ENCODE results near the gene FLVCR2.
A peak's percentile ranks its signal among the peaks of the same experiment; 100 is the strongest.

Gene FLVCR2

DNA sequence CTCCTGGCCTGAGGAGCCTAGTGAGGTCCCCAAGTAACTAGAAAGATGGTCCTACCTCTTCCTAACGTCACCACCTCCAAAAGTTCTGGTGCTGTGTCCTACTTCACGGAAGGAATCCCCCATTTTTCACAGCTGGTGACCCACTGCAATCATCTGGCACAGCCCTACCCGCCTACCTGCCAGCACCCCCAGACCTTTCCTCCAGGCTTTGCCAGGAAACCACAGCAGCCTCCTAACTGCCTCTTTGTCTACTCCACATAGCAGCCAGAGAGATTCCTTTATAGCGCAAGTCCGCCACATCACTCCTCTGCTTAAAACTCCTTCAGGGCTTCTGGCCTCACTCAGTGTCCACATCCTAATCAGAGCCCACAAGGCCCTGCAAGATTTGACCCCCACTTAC, 13.4 kb upstream of the FLVCR2 start:
- Mint-ChIP-seq H3K4me1 (peaks cover 5% of the 10 kb centered on the region), H3K36me3 (no peaks in the 10 kb centered on the region), H3K27me3 (peaks cover 5% of the 10 kb centered on the region), H3K27ac (no peak overlapping the region), H3K4me3 (no peak overlapping the region), H3K9me3 (no peaks in the 10 kb centered on the region)
- no peak for ATAC-seq (ENCODE audit: low read depth)
- no peak for DNase-seq (ENCODE audit: low spot score in 2 of 2)

GRCh38 chr14:75566321-75566720, 12.1 kb upstream of the FLVCR2 start:
- H3K4me3 Mint-ChIP-seq, result no peak overlapping the region
- no peak overlapping the region for H3K27ac Mint-ChIP-seq
- DNase-seq (ENCODE audit: low spot score in 2 of 2) (no peak), ATAC-seq (ENCODE audit: low read depth) (no peak)
- peaks cover 2% of the 10 kb centered on the region for H3K4me1 Mint-ChIP-seq
- H3K36me3 Mint-ChIP-seq, result no peaks in the 10 kb centered on the region
- no peaks in the 10 kb centered on the region for H3K9me3 Mint-ChIP-seq
- H3K27me3 Mint-ChIP-seq, result peaks cover 5% of the 10 kb centered on the region

GRCh38 chr14:75566752-75567151, 11.7 kb upstream of the FLVCR2 start:
- Mint-ChIP-seq H3K4me1 (peaks cover 2% of the 10 kb centered on the region), H3K36me3 (no peaks in the 10 kb centered on the region), H3K9me3 (no peaks in the 10 kb centered on the region), H3K27me3 (peaks cover 5% of the 10 kb centered on the region), H3K27ac (no peak overlapping the region), H3K4me3 (no peak overlapping the region)
- DNase-seq (ENCODE audit: low spot score in 2 of 2) (no peak), ATAC-seq (ENCODE audit: low read depth) (no peak)

- H3K36me3 Mint-ChIP-seq, result no peaks in the 10 kb centered on the region
- ATAC-seq (ENCODE audit: low read depth) (no peak), DNase-seq (ENCODE audit: low spot score in 2 of 2) (no peak)
- H3K4me1 Mint-ChIP-seq, result peaks cover 2% of the 10 kb centered on the region
- peaks cover 1% of the 10 kb centered on the region for H3K27me3 Mint-ChIP-seq
- no peaks in the 10 kb centered on the region for H3K9me3 Mint-ChIP-seq
- no peak overlapping the region for H3K27ac Mint-ChIP-seq
- no peak overlapping the region for H3K4me3 Mint-ChIP-seq
Measured at GRCh38 chr14:75568140-75568539, 10.3 kb upstream of the FLVCR2 start.

DNA sequence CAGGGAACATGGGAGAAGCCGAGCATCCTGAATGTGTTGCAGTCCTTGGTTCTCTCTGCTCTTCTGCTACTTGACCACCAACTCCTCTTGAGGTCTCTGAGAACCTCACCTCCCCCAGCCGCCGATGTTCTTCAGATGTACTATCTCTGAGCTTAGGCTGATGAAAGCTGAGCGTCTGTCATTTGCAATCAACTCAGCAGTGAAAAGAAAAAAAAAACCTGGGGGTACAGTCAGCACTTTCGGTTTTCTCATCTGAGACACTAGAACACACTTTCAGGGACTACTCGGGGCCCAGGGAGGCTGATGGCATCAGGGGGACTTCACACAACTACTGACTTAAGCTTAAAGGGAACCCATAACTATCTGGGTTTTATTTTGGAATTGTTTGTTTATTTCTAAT, 9.6 kb upstream of the FLVCR2 start:
- ATAC-seq (ENCODE audit: low read depth), result no peak
- no peaks in the 10 kb centered on the region for H3K36me3 Mint-ChIP-seq
- H3K4me1 Mint-ChIP-seq, result peaks cover 2% of the 10 kb centered on the region
- H3K27me3 Mint-ChIP-seq, result peaks cover 1% of the 10 kb centered on the region
- H3K9me3 Mint-ChIP-seq, result no peaks in the 10 kb centered on the region
- no peak overlapping the region for H3K4me3 Mint-ChIP-seq
- DNase-seq (ENCODE audit: low spot score in 2 of 2), result no peak
- no peak overlapping the region for H3K27ac Mint-ChIP-seq

GRCh38 chr14:75570797-75571196, 7.6 kb upstream of the FLVCR2 start:
- Mint-ChIP-seq H3K4me3 (no peak overlapping the region), H3K27ac (no peak overlapping the region), H3K27me3 (no peaks in the 10 kb centered on the region), H3K4me1 (no peaks in the 10 kb centered on the region), H3K36me3 (no peaks in the 10 kb centered on the region), H3K9me3 (no peaks in the 10 kb centered on the region)
- DNase-seq (ENCODE audit: low spot score in 2 of 2), result no peak
- ATAC-seq (ENCODE audit: low read depth), result no peak

GRCh38 chr14:75572104-75572503, 6.3 kb upstream of the FLVCR2 start:
- Mint-ChIP-seq H3K4me1 (no peaks in the 10 kb centered on the region), H3K27ac (no peak overlapping the region), H3K4me3 (no peak overlapping the region), H3K9me3 (no peaks in the 10 kb centered on the region), H3K36me3 (no peaks in the 10 kb centered on the region), H3K27me3 (no peaks in the 10 kb centered on the region)
- no peak for DNase-seq (ENCODE audit: low spot score in 2 of 2)
- no peak for ATAC-seq (ENCODE audit: low read depth)

GRCh38 chr14:75577090-75577489, 1.3 kb upstream of the FLVCR2 start:
- Mint-ChIP-seq H3K36me3 (no peaks in the 10 kb centered on the region), H3K4me3 (peak overlapping the region; percentile 89), H3K27ac (no peak overlapping the region), H3K4me1 (peaks cover 11% of the 10 kb centered on the region), H3K27me3 (peaks cover 2% of the 10 kb centered on the region), H3K9me3 (no peaks in the 10 kb centered on the region)
- ATAC-seq (ENCODE audit: low read depth) (no peak), DNase-seq (ENCODE audit: low spot score in 2 of 2) (no peak)

- H3K9me3 Mint-ChIP-seq, result no peaks in the 10 kb centered on the region
- DNase-seq (ENCODE audit: low spot score in 2 of 2), result peak; percentile 66 to 67
- peaks cover 11% of the 10 kb centered on the region for H3K4me1 Mint-ChIP-seq
- peak; percentile 92 for ATAC-seq (ENCODE audit: low read depth)
- no peaks in the 10 kb centered on the region for H3K36me3 Mint-ChIP-seq
- peak overlapping the region; percentile 89 for H3K4me3 Mint-ChIP-seq
- peak overlapping the region; percentile 28 for H3K27ac Mint-ChIP-seq
- peaks cover 2% of the 10 kb centered on the region for H3K27me3 Mint-ChIP-seq
Measured at GRCh38 chr14:75577729-75578101, 705 bp upstream of the FLVCR2 start.

- DNase-seq (ENCODE audit: low spot score in 2 of 2) (peak in 1 of 2 donors; percentile 13), ATAC-seq (ENCODE audit: low read depth) (no peak)
- Mint-ChIP-seq H3K4me3 (peak overlapping the region; percentile 89), H3K36me3 (no peaks in the 10 kb centered on the region), H3K9me3 (no peaks in the 10 kb centered on the region), H3K4me1 (peaks cover 11% of the 10 kb centered on the region), H3K27me3 (peaks cover 2% of the 10 kb centered on the region), H3K27ac (no peak overlapping the region)
Measured at GRCh38 chr14:75578786-75579337, 442 bp downstream of the FLVCR2 start.

DNA sequence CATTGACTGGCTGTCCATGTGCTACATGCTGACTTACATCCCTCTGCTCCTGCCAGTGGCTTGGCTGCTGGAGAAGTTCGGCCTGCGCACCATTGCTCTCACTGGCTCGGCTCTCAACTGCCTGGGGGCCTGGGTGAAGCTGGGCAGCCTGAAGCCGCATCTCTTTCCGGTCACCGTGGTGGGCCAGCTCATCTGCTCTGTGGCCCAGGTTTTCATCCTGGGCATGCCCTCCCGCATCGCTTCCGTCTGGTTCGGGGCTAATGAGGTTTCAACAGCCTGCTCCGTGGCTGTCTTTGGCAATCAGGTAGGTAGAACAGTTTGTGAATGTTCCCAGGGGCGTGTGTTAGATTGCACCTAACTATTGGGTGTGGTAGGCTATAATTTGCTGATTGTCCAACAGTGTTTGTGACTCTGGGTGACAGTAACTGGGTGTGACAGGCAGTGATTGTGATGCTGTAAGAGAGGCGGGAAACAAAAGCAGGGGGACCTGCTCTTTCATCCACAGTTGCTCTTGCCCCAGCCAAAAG, 981 bp downstream of the FLVCR2 start:
- Mint-ChIP-seq H3K27ac (no peak overlapping the region), H3K4me3 (peak overlapping the region; percentile 89), H3K4me1 (peaks cover 11% of the 10 kb centered on the region), H3K27me3 (peaks cover 2% of the 10 kb centered on the region), H3K36me3 (no peaks in the 10 kb centered on the region), H3K9me3 (no peaks in the 10 kb centered on the region)
- ATAC-seq (ENCODE audit: low read depth) (no peak), DNase-seq (ENCODE audit: low spot score in 2 of 2) (no peak)

GRCh38 chr14:75579882-75580281, 1.5 kb downstream of the FLVCR2 start:
- ATAC-seq (ENCODE audit: low read depth) (no peak), DNase-seq (ENCODE audit: low spot score in 2 of 2) (no peak)
- Mint-ChIP-seq H3K4me1 (peaks cover 11% of the 10 kb centered on the region), H3K27me3 (peaks cover 4% of the 10 kb centered on the region), H3K4me3 (no peak overlapping the region), H3K27ac (no peak overlapping the region), H3K9me3 (no peaks in the 10 kb centered on the region), H3K36me3 (no peaks in the 10 kb centered on the region)

GRCh38 chr14:75587388-75587787, 9.0 kb downstream of the FLVCR2 start:
- no peaks in the 10 kb centered on the region for H3K36me3 Mint-ChIP-seq
- H3K9me3 Mint-ChIP-seq, result peaks cover 1% of the 10 kb centered on the region
- ATAC-seq (ENCODE audit: low read depth), result no peak

GRCh38 chr14:75589931-75590330, 11.5 kb downstream of the FLVCR2 start:
- peaks cover 4% of the 10 kb centered on the region for H3K4me1 Mint-ChIP-seq
- H3K9me3 Mint-ChIP-seq, result peaks cover 1% of the 10 kb centered on the region
- no peak overlapping the region for H3K4me3 Mint-ChIP-seq
- DNase-seq (ENCODE audit: low spot score in 2 of 2) (no peak), ATAC-seq (ENCODE audit: low read depth) (no peak)
- no peaks in the 10 kb centered on the region for H3K36me3 Mint-ChIP-seq
- H3K27me3 Mint-ChIP-seq, result no peaks in the 10 kb centered on the region
- no peak overlapping the region for H3K27ac Mint-ChIP-seq

More at GRCh38 chr14:75587388-75587787, 9.0 kb downstream of the FLVCR2 start:
- Mint-ChIP-seq H3K4me3 (no peak overlapping the region), H3K27ac (no peak overlapping the region), H3K27me3 (peaks cover 1% of the 10 kb centered on the region), H3K4me1 (peaks cover 4% of the 10 kb centered on the region)
- no peak for DNase-seq (ENCODE audit: low spot score in 2 of 2)

DNA sequence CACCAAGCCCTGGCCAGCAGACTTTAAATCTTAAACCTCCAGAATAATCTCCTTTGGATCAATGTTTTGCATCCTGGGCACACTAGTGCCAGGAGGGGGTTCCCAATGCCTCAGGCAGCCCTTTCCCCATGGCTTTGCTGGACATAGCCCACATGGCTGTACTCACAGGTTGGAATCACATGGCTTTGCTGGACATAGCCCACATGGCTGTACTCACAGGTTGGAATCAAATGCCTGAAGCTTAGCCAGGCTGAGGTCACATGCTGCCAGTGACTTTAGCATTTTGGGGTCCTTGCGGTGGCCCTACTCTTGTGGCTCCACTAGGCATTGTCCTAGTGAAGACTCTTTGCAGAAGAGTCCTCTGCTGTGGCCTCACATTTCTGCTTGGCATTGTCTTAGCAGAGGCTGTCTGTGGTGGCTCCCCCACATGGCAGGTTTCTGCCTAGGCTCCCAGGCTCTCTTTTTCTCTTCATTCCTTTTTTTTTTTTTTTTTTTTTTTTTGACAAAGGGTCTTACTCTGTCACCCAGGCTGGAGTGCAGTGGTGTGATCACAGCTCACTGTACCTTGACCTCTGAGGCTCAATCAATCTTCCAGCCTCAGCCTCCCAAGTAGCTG, 13.0 kb downstream of the FLVCR2 start:
- H3K27me3 Mint-ChIP-seq, result no peaks in the 10 kb centered on the region
- peaks cover 4% of the 10 kb centered on the region for H3K4me1 Mint-ChIP-seq
- no peak for ATAC-seq (ENCODE audit: low read depth)
- no peak overlapping the region for H3K27ac Mint-ChIP-seq
- no peaks in the 10 kb centered on the region for H3K36me3 Mint-ChIP-seq
- no peak overlapping the region for H3K4me3 Mint-ChIP-seq
- no peak for DNase-seq (ENCODE audit: low spot score in 2 of 2)
- peaks cover 1% of the 10 kb centered on the region for H3K9me3 Mint-ChIP-seq

All from memory B cell (primary cell).